Panc1 (cell line): ENCODE results near the gene ITGAD. TPM values are rescaled to one million over a fixed set of nuclear protein-coding genes. Genes with fewer than 3 reads are reported as not detected.
A peak's percentile ranks its signal among the peaks of the same experiment; 100 is the strongest.

Experiments used
- ATAC-seq: fragments of 200-7000 bp; cut with Tn5 transposase; 2 replicates; pipeline ENCODE4 v1.9.1; 2020; ENCODE audit warnings: mild to moderate bottlenecking, moderate library complexity
- BruUV-seq: library from RNA; stranded (reverse); fragments of 400-500 nt; replicated peaks from 2 replicates; lab custom pipeline; 2021; lab: Mats Ljungman, UMichigan
- CTCF ChIA-PET: fragments of 300-600 bp; sonication (Branson Sonifier 250); formaldehyde crosslinking; loops from one replicate; lab custom pipeline; 2022; ENCODE audit warnings: antibody characterized with exemption; lab: Charles Lee
- POLR2A ChIA-PET: fragments of 300-600 bp; sonication (Branson Sonifier 250); formaldehyde crosslinking; loops from one replicate; lab custom pipeline; 2022; ENCODE audit warnings: antibody characterized with exemption; lab: Charles Lee
- DNase-seq: peaks from one replicate; pipeline ENCODE4 v3.0.0-alpha.2; 2010; ENCODE audit warnings: low read depth, low spot score
- H3K27ac ChIP-seq: 2 replicates; pipeline ENCODE4 v1.5.1; 2011; ENCODE audit warnings: mild to moderate bottlenecking, low read length, inconsistent platforms
- H3K27me3 ChIP-seq: fragments of 200-500 bp; sonication (Bioruptor generic); 2 replicates; pipeline ENCODE4 v1.6.0; 2014; ENCODE audit warnings: low read length, inconsistent platforms; ENCODE audit not compliant: control insufficient read depth, insufficient read depth
- H3K36me3 ChIP-seq: fragments of 200-500 bp; sonication (Bioruptor generic); 2 replicates; pipeline ENCODE4 v1.5.1; 2014; ENCODE audit warnings: inconsistent platforms, mild to moderate bottlenecking, low read length, moderate library complexity; ENCODE audit not compliant: control insufficient read depth, insufficient read depth
- H3K4me1 ChIP-seq: 2 replicates; pipeline ENCODE4 v1.5.1; 2011; ENCODE audit warnings: inconsistent platforms, mild to moderate bottlenecking, low read length, moderate library complexity; ENCODE audit not compliant: control insufficient read depth, insufficient read depth
- H3K4me3 ChIP-seq, 2 experiments: 2 replicates each; pipeline ENCODE4 v1.5.1; 2011 to 2012; ENCODE audit warnings: low read depth in 2 of 2, low read length in 2 of 2, mild to moderate bottlenecking in 2 of 2, inconsistent platforms in 1 of 2, moderate library complexity in 1 of 2
- H3K9me3 ChIP-seq: fragments of 200-500 bp; sonication (Bioruptor generic); 2 replicates; pipeline ENCODE4 v1.5.1; 2014; ENCODE audit warnings: low read depth, mild to moderate bottlenecking, inconsistent platforms, low read length, moderate library complexity; ENCODE audit not compliant: control insufficient read depth, insufficient read depth
- POLR2AphosphoS5 ChIP-seq: IDR thresholded peaks from 2 replicates; pipeline ENCODE4 v1.6.1; 2012; ENCODE audit warnings: mild to moderate bottlenecking, low read depth, low read length, moderate library complexity
- SIN3A ChIP-seq: IDR thresholded peaks from 2 replicates; pipeline ENCODE4 v1.6.1; 2012; ENCODE audit warnings: low read depth, mild to moderate bottlenecking, low read length, moderate library complexity, borderline replicate concordance; ENCODE audit not compliant: insufficient read depth
- TCF7L2 ChIP-seq: IDR thresholded peaks from 2 replicates; pipeline ENCODE4 v1.6.1; 2011; ENCODE audit warnings: mild to moderate bottlenecking, low read depth, low read length, inconsistent platforms
- in situ Hi-C: cut with HindIII; loops from 2 replicates; pipeline ENCODE4 v1.10.0; 2016; ENCODE audit warnings: low sequenced_read_pairs, low pct_unique_long_range_greater_than_20kb
- intact Hi-C: fragments of 100-400 bp; cut with micrococcal nuclease; formaldehyde crosslinking; loops from one replicate; pipeline ENCODE4 v1.10.0; 2022; ENCODE audit not compliant: unreplicated experiment
- total RNA-seq: library from RNA; stranded (reverse); gene quantifications from one replicate; pipeline ENCODE4 v1.2.1, GENCODE V29; 2021; ENCODE audit not compliant: unreplicated experiment
- TF ChIP-seq, protein P1 (sequence below): fragments of 450-650 bp; IDR thresholded peaks from 2 replicates; pipeline ENCODE4 v1.5.1; 2017; ENCODE audit warnings: mild to moderate bottlenecking
- TF ChIP-seq, protein P2 (sequence below), 2 experiments: IDR thresholded peaks; 2 replicates each; pipeline ENCODE4 v1.6.1; 2011 to 2012; ENCODE audit warnings: low read depth in 2 of 2, control low read depth in 1 of 2, low read length in 1 of 2, mild to moderate bottlenecking in 1 of 2, moderate library complexity in 1 of 2; ENCODE audit not compliant: insufficient read depth in 1 of 2

Gene ITGAD
- total RNA-seq, 1 experiment from 2014 or later = not detected

DNA sequence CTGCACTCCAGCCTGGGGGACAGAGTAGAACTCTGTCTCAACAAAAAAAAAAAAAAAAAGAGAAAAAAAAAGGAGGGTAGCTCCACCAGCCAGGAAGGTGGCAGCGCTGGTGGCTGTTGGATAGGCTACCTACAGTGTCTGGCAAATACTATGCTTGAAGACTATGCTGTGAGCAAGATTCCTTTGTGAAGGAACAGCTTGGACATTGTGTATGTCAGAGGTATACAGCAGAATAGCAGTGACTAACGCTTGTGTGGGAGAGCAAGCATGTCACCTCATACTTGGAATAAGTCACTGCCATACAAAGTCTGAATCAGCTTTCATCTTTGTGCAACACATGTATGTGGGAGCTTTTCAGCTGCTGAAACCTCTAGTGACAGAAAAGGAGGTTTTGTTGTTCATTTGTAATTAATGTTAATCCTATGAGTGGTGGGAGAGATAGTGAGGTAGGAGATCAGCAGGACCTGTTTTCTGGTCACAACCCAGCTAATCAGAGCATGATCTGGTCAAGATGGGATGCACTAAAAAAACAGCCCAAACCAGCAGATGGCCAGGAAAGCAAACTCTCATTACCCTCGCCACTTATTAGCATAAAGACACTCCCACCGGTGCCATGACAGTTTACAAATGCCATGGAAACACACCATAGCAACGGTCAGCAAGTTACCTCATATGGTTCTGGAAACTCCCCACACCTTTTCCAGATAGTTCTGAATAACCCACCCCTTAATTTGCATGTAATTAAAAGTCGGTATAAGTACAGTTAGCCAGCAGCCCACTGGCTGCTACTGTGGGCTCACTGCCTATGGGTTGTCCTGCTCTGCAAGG is 6.8 kb upstream of the ITGAD start:
- no peaks in the 10 kb centered on the region for H3K27me3 ChIP-seq
- no peaks in the 10 kb centered on the region for H3K9me3 ChIP-seq
- peaks cover 11% of the 10 kb centered on the region for H3K4me1 ChIP-seq
- TF ChIP-seq TCF7L2 (no peak), POLR2AphosphoS5 (no peak), SIN3A (no peak)
- TF ChIP-seq, protein P1, sequence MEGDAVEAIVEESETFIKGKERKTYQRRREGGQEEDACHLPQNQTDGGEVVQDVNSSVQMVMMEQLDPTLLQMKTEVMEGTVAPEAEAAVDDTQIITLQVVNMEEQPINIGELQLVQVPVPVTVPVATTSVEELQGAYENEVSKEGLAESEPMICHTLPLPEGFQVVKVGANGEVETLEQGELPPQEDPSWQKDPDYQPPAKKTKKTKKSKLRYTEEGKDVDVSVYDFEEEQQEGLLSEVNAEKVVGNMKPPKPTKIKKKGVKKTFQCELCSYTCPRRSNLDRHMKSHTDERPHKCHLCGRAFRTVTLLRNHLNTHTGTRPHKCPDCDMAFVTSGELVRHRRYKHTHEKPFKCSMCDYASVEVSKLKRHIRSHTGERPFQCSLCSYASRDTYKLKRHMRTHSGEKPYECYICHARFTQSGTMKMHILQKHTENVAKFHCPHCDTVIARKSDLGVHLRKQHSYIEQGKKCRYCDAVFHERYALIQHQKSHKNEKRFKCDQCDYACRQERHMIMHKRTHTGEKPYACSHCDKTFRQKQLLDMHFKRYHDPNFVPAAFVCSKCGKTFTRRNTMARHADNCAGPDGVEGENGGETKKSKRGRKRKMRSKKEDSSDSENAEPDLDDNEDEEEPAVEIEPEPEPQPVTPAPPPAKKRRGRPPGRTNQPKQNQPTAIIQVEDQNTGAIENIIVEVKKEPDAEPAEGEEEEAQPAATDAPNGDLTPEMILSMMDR = no peak
- TF ChIP-seq, protein P2, sequence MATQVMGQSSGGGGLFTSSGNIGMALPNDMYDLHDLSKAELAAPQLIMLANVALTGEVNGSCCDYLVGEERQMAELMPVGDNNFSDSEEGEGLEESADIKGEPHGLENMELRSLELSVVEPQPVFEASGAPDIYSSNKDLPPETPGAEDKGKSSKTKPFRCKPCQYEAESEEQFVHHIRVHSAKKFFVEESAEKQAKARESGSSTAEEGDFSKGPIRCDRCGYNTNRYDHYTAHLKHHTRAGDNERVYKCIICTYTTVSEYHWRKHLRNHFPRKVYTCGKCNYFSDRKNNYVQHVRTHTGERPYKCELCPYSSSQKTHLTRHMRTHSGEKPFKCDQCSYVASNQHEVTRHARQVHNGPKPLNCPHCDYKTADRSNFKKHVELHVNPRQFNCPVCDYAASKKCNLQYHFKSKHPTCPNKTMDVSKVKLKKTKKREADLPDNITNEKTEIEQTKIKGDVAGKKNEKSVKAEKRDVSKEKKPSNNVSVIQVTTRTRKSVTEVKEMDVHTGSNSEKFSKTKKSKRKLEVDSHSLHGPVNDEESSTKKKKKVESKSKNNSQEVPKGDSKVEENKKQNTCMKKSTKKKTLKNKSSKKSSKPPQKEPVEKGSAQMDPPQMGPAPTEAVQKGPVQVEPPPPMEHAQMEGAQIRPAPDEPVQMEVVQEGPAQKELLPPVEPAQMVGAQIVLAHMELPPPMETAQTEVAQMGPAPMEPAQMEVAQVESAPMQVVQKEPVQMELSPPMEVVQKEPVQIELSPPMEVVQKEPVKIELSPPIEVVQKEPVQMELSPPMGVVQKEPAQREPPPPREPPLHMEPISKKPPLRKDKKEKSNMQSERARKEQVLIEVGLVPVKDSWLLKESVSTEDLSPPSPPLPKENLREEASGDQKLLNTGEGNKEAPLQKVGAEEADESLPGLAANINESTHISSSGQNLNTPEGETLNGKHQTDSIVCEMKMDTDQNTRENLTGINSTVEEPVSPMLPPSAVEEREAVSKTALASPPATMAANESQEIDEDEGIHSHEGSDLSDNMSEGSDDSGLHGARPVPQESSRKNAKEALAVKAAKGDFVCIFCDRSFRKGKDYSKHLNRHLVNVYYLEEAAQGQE (IDR thresholded peaks at IDR 0.05; ENCODE audit: insufficient read depth in 1 of 2, low read depth in 2 of 2, low read length in 1 of 2) = no peak
- ChIA-PET CTCF (interaction anchor here (0.7 kb wide), 1 partner anchor 127 kb away, joined by 15 read pairs; no protein-coding TSS in a partner anchor), POLR2A (interaction anchor here (0.6 to 0.7 kb wide), 2 partner anchors 9 to 186 kb away, joined by 9 to 11 read pairs; no protein-coding TSS in a partner anchor)
- H3K36me3 ChIP-seq = no peaks in the 10 kb centered on the region
- H3K4me3 ChIP-seq = no peak overlapping the region; a peak in 1 of 4 replicates
- intact Hi-C loops = no loop called here
- ATAC-seq (peak; percentile 90), DNase-seq (peak; percentile 33)
- BruUV-seq = no TSS peak
- no peak overlapping the region for H3K27ac ChIP-seq
- in situ Hi-C loops = no loop called here

DNA sequence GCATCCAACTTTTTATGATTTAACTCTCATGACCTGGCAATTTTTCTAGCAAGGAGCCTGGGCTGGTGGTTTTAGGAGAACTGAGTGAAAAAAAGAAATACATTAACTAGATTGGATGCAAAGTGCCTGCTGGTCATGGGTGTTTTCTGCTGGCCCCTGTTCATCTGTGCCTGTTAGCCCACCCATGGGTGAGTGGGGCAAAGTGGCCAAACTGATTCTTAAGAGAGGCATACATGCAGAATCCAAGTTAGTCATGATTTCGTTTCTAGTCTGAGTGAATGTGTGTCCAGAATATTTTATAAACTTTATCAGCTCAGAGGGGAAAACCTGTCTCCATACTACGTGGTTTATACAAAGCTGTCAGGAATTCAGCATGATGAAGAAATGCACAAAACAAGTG is 4.6 kb upstream of the ITGAD start:
- Histone ChIP-seq H3K4me3 (no peak overlapping the region), H3K36me3 (no peaks in the 10 kb centered on the region), H3K27ac (no peak overlapping the region), H3K4me1 (peaks cover 11% of the 10 kb centered on the region), H3K9me3 (no peaks in the 10 kb centered on the region), H3K27me3 (no peaks in the 10 kb centered on the region)
- CTCF ChIA-PET = no interaction called here
- in situ Hi-C loops (no loop called here), intact Hi-C loops (no loop called here)
- ATAC-seq (no peak), DNase-seq (no peak)
- POLR2A ChIA-PET = no interaction called here
- TF ChIP-seq POLR2AphosphoS5 (no peak), SIN3A (no peak), TCF7L2 (no peak)
- TF ChIP-seq, protein P2 (IDR thresholded peaks at IDR 0.05; ENCODE audit: insufficient read depth in 1 of 2, low read depth in 2 of 2, low read length in 1 of 2) = no peak
- TF ChIP-seq, protein P1 = no peak
- BruUV-seq = no TSS peak
